MM.1S (cell line): Measurements from ENCODE around the gene SECTM1.

Source experiments
- DNase-seq: peaks from one replicate; pipeline ENCODE4 v3.0.0-alpha.2; 2015
- H2AFZ ChIP-seq: fragments of 300-600 bp; sonication (generic); 2 replicates; pipeline ENCODE4 v1.6.0; 2016; ENCODE audit warnings: antibody characterized with exemption, low read length
- H3F3A ChIP-seq: fragments of 300-600 bp; sonication (generic); 2 replicates; pipeline ENCODE4 v1.6.1; 2016; ENCODE audit warnings: mild to moderate bottlenecking, antibody characterized with exemption, low read length, moderate library complexity, mixed read lengths; ENCODE audit not compliant: insufficient read depth
- H3K27ac ChIP-seq: fragments of 300-600 bp; sonication (generic); 2 replicates; pipeline ENCODE4 v1.5.1; 2016; ENCODE audit warnings: mild to moderate bottlenecking, low read length
- H3K27me3 ChIP-seq: fragments of 300-600 bp; sonication (generic); replicated peaks from 2 replicates; pipeline ENCODE4 v1.6.0; 2016; ENCODE audit warnings: low read length; ENCODE audit not compliant: insufficient read depth
- H3K36me3 ChIP-seq: fragments of 300-600 bp; sonication (generic); replicated peaks from 2 replicates; pipeline ENCODE4 v1.6.1; 2016; ENCODE audit warnings: mild to moderate bottlenecking, low read length, mixed read lengths; ENCODE audit not compliant: insufficient read depth
- H3K4me1 ChIP-seq: fragments of 300-600 bp; sonication (generic); 2 replicates; pipeline ENCODE4 v1.6.1; 2016; ENCODE audit warnings: low read length, mixed read lengths
- H3K4me2 ChIP-seq: fragments of 300-600 bp; sonication (generic); 2 replicates; pipeline ENCODE4 v1.6.0; 2016; ENCODE audit warnings: low read depth, low read length
- H3K4me3 ChIP-seq: fragments of 300-600 bp; sonication (generic); 2 replicates; pipeline ENCODE4 v1.5.1; 2016; ENCODE audit warnings: low read length, mixed read lengths
- H3K79me2 ChIP-seq: fragments of 300-600 bp; sonication (generic); 2 replicates; pipeline ENCODE4 v1.6.1; 2016; ENCODE audit warnings: mixed run types, low read length, mixed read lengths
- H3K9ac ChIP-seq: fragments of 300-600 bp; sonication (generic); 2 replicates; pipeline ENCODE4 v1.6.1; 2016; ENCODE audit warnings: low read length, mixed read lengths
- H3K9me2 ChIP-seq: fragments of 300-600 bp; sonication (generic); replicated peaks from 2 replicates; pipeline ENCODE4 v1.6.1; 2016; ENCODE audit warnings: mild to moderate bottlenecking, low read length, mixed read lengths; ENCODE audit not compliant: insufficient read depth
- H3K9me3 ChIP-seq: fragments of 300-600 bp; sonication (generic); replicated peaks from 2 replicates; pipeline ENCODE4 v1.6.1; 2016; ENCODE audit warnings: mild to moderate bottlenecking, low read length, mixed read lengths; ENCODE audit not compliant: insufficient read depth
- H4K20me1 ChIP-seq: fragments of 300-600 bp; sonication (generic); 2 replicates; pipeline ENCODE4 v1.6.1; 2016; ENCODE audit warnings: mild to moderate bottlenecking, low read length, moderate library complexity, mixed read lengths; ENCODE audit not compliant: insufficient read depth
- EZH2 ChIP-seq: fragments of 300-600 bp; sonication (generic); optimal IDR thresholded peaks from 2 replicates; pipeline ENCODE3; 2017; ENCODE audit warnings: low read depth, mild to moderate bottlenecking, antibody characterized with exemption, low read length, mixed read lengths
- EZH2phosphoT487 ChIP-seq: fragments of 300-600 bp; sonication (generic); IDR thresholded peaks from 2 replicates; pipeline ENCODE4 v1.6.1; 2018; ENCODE audit warnings: antibody characterized with exemption, low read length
- TF ChIP-seq, protein P1 (sequence below): fragments of 300-600 bp; sonication (generic); IDR thresholded peaks from 2 replicates; pipeline ENCODE4 v1.5.1; 2016; ENCODE audit warnings: antibody characterized with exemption, low read length, mixed read lengths

SECTM1 gene

DNA sequence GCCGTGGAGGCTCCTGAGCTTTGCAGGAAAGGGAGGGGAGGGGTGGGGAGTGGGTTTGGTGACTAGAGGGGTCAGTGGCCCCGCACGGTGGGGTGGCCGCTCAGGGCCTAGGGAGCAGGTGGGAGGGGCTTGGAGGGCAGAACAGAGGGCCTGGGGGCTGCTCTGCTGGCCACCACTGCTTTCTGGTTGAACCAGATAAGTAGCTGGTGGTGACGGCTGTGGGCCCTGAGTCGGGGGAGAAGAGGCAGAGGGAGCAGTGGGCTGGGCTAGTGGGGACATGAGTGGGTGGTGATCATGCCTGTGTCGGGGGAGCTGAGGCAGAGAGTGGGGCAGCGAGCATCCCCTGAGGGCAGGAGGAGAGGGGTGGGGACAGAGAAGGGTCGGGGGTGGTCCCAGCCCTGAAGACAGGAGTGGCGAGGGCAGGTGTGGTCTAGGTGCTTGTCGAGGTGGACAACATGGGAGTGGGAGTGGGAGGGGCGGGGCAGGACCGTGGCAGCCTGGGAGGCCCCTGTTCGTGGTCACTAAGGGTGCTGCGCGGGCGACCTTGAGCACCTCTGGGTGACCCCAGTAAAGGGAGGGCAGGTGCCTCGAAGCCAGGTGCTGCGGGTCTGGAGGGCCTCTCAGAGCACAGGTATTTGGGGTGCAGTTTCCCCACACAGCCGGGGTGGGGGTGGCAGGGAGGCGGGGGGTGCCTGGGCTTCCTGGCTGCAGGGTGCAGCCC is 9.9 kb downstream of the SECTM1 start:
- DNase-seq = no peak
- peaks cover 2% of the 10 kb centered on the region; the same call in 1 of the 2 replicates for H3F3A ChIP-seq

DNA sequence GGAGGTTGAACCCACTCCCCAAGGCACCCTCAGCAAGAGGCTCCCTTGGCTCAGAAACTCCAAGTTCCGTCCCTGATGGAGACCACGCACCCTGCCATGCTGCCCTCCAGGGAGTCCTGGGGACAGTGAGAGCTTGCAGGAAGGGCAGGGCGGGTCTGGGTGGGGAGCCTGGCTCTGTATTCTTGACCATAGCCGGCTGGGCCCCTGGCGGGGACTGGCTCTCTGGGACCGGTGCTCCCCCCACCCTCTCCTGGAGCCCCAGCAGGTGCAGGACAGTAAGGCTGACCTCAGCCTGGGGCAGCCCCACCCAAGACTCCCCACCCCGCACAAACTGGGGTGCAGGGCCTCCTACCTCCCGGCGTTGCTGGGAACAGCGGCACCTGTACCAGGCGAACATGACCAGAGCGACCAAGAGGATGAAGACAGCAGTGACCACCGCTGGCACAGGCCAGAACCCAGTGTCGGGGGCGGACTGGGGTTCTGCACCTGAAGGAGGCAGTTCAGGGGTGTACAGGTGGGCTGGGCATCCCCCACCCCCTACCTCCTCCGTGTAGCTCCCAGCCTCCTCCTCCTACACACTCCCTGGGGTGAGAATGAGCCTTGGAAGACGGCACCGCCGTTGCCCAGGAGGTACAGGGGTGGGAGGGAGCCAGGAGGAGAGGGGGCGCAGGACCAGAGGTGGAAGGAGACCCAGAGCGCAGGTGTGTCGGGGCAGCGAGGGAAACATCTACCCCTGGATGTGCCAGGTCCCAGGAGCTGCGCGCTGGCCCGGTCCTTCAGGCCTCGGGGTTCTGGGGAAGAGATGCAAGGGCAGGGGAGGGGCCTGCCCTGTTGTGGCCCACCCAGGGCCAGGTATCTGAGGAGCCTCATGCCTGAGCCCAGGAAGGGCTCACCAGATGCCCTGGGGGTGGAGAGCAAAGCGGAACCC is 10.8 kb downstream of the SECTM1 start:
- TF ChIP-seq, protein P1, sequence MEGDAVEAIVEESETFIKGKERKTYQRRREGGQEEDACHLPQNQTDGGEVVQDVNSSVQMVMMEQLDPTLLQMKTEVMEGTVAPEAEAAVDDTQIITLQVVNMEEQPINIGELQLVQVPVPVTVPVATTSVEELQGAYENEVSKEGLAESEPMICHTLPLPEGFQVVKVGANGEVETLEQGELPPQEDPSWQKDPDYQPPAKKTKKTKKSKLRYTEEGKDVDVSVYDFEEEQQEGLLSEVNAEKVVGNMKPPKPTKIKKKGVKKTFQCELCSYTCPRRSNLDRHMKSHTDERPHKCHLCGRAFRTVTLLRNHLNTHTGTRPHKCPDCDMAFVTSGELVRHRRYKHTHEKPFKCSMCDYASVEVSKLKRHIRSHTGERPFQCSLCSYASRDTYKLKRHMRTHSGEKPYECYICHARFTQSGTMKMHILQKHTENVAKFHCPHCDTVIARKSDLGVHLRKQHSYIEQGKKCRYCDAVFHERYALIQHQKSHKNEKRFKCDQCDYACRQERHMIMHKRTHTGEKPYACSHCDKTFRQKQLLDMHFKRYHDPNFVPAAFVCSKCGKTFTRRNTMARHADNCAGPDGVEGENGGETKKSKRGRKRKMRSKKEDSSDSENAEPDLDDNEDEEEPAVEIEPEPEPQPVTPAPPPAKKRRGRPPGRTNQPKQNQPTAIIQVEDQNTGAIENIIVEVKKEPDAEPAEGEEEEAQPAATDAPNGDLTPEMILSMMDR = no peak
- TF ChIP-seq EZH2phosphoT487 (no peak), EZH2 (no peak)
- Histone ChIP-seq H3K4me1 (no peaks in the 10 kb centered on the region), H3K79me2 (no peaks in the 10 kb centered on the region), H2AFZ (no peak overlapping the region), H3K9me2 (no peaks in the 10 kb centered on the region), H3K4me3 (no peak overlapping the region), H3F3A (peaks cover 2% of the 10 kb centered on the region; the same call in 1 of the 2 replicates), H4K20me1 (no peaks in the 10 kb centered on the region), H3K9ac (no peak overlapping the region), H3K27me3 (no peaks in the 10 kb centered on the region), H3K9me3 (no peaks in the 10 kb centered on the region), H3K4me2 (no peak overlapping the region), H3K36me3 (no peaks in the 10 kb centered on the region), H3K27ac (no peak overlapping the region)
- DNase-seq = no peak

More for the DNA sequence above, 9.9 kb downstream of the SECTM1 start:
- H3K36me3 ChIP-seq = no peaks in the 10 kb centered on the region
- H3K9ac ChIP-seq = no peak overlapping the region
- no peaks in the 10 kb centered on the region for H3K4me1 ChIP-seq
- no peaks in the 10 kb centered on the region for H3K79me2 ChIP-seq
- H3K27ac ChIP-seq = no peak overlapping the region
- H4K20me1 ChIP-seq = no peaks in the 10 kb centered on the region
- no peak overlapping the region for H3K4me2 ChIP-seq
- TF ChIP-seq EZH2 (no peak), EZH2phosphoT487 (no peak)
- TF ChIP-seq, protein P1 = no peak
- H2AFZ ChIP-seq = no peak overlapping the region
- H3K4me3 ChIP-seq = no peak overlapping the region
- H3K9me3 ChIP-seq = no peaks in the 10 kb centered on the region
- no peaks in the 10 kb centered on the region for H3K9me2 ChIP-seq
- H3K27me3 ChIP-seq = no peaks in the 10 kb centered on the region

GRCh38 chr17:82321947-82322466 is 11.6 kb downstream of the SECTM1 start:
- Histone ChIP-seq H3K27ac (no peak overlapping the region), H3K36me3 (no peaks in the 10 kb centered on the region), H3K9ac (no peak overlapping the region), H3K27me3 (no peaks in the 10 kb centered on the region; the same call in 1 of the 2 replicates), H3K79me2 (no peaks in the 10 kb centered on the region), H3K9me3 (no peaks in the 10 kb centered on the region), H3K4me1 (no peaks in the 10 kb centered on the region), H4K20me1 (no peaks in the 10 kb centered on the region), H2AFZ (no peak overlapping the region), H3K4me3 (no peak overlapping the region), H3K9me2 (no peaks in the 10 kb centered on the region), H3K4me2 (no peak overlapping the region), H3F3A (peaks cover 2% of the 10 kb centered on the region; the same call in 1 of the 2 replicates)
- DNase-seq = no peak
- TF ChIP-seq, protein P1 = no peak
- TF ChIP-seq EZH2phosphoT487 (no peak), EZH2 (no peak)
